ENCODE data around the gene UBE4A. TPM values are rescaled to one million over a fixed set of nuclear protein-coding genes. Genes with fewer than 3 reads are reported as not detected.
A peak's percentile ranks its signal among the peaks of the same experiment; 100 is the strongest.

UBE4A gene
- total and polyA plus RNA-seq, 9 of the 15 experiments (the other 6 are each of a cell fraction or from before 2014, with no cell fraction given) = 13.5 to 45.2 (median 26.8) TPM

GRCh38 chr11:118353084-118353710 is 6.2 kb upstream of the UBE4A start:
- H4K20me1 ChIP-seq (replicated peaks; ENCODE audit: control insufficient read depth, insufficient read depth, low read length) = no peaks in the 10 kb centered on the region
- no peak for FAIRE-seq
- intact Hi-C loops (cut with micrococcal nuclease) (loop anchor here (1.0 to 2.0 kb wide), 3 partner anchors 58 to 208 kb away; no protein-coding TSS in a partner anchor), in situ Hi-C loops (cut with MboI) (no loop called here)
- no peak overlapping the region for H3K27ac ChIP-seq (ENCODE audit: extremely low read depth, low read depth, low read length)
- H3K4me2 ChIP-seq (ENCODE audit: insufficient read depth, low read length) = no peak overlapping the region
- no peaks in the 10 kb centered on the region for H3K79me2 ChIP-seq (ENCODE audit: control insufficient read depth, insufficient read depth, low read length)
- no peak for ATAC-seq
- H3K9me3 ChIP-seq (replicated peaks; ENCODE audit: control insufficient read depth, insufficient read depth, low read depth, low read length) = no peaks in the 10 kb centered on the region
- peak in 2 of 4 experiments; percentile 16 to 37 for DNase-seq (ENCODE audit: extremely low read depth in 1 of 4, low spot score in 3 of 4)
- H3K27me3 ChIP-seq (ENCODE audit: control insufficient read depth in 2 of 2, insufficient read depth in 2 of 2, low read length in 2 of 2) = peaks cover 0 to 4% of the 10 kb centered on the region in 2 experiments; a peak in 1 of 5 replicates
- H3K36me3 ChIP-seq (ENCODE audit: control insufficient read depth, insufficient read depth, low read length) = no peaks in the 10 kb centered on the region
- 0% methylated on average over 5 of the region's 6 CpGs for WGBS (ENCODE audit: insufficient coverage, low coverage, missing lambda C conversion rate)
- CTCF ChIA-PET (ENCODE audit: low intra/inter-chr PET ratio) = interaction anchor here (1.4 to 2.3 kb wide), 2 partner anchors 58 to 155 kb away, joined by 5 to 17 read pairs; no protein-coding TSS in a partner anchor
- POLR2A ChIA-PET = no interaction called here
- BruUV-seq (replicated peaks) = no TSS peak
- peaks cover 0 to 6% of the 10 kb centered on the region in 2 experiments; a peak in 1 of 5 replicates for H3K4me1 ChIP-seq (replicated peaks in 1 of 2; ENCODE audit: control insufficient read depth in 2 of 2, insufficient read depth in 2 of 2, low read length in 2 of 2)
- H3K4me3 ChIP-seq = no peak overlapping the region
- H2AFZ ChIP-seq (ENCODE audit: low read depth, low read length) = no peak overlapping the region
- no peak overlapping the region for H3K9ac ChIP-seq (ENCODE audit: insufficient read depth in 1 of 2, low read depth in 2 of 2, low read length in 2 of 2)
- no peaks in the 10 kb centered on the region for H3K9me1 ChIP-seq (ENCODE audit: control insufficient read depth, insufficient read depth, low read length)
- no peak for TF ChIP-seq ZNF75A (CRISPR knock-in tag; IDR thresholded peaks at IDR 0.05)
- TF ChIP-seq ZNF12 (CRISPR knock-in tag; IDR thresholded peaks at IDR 0.05) = no peak
- peak; percentile 75 to 76 for TF ChIP-seq RAD21 (CRISPR knock-in tag; conservative IDR thresholded peaks at IDR 0.05 in 1 of 2, IDR thresholded peaks at IDR 0.05 in 1 of 2)
- 0 out of 2 replicates have a peak, but pooled peaks have one; percentile 22 for TF ChIP-seq SMC3 (conservative IDR thresholded peaks at IDR 0.05; ENCODE audit: insufficient read depth, low read depth, low read length)
- peak; percentile 40 to 75 (median 46); a peak in 4 of 6 replicates for TF ChIP-seq CTCF (IDR thresholded peaks at IDR 0.05 in 2 of 3, conservative IDR thresholded peaks at IDR 0.05 in 1 of 3; ENCODE audit: insufficient read depth in 2 of 3, low read depth in 1 of 3, low read length in 3 of 3)
- TF ChIP-seq ARID3A (IDR thresholded peaks at IDR 0.05; ENCODE audit: borderline replicate concordance, low read depth, low read length) = peak; percentile 84; the same call in 1 of the 2 replicates
- TF ChIP-seq KDM4B (IDR thresholded peaks at IDR 0.05; ENCODE audit: borderline replicate concordance in 2 of 2, low read depth in 1 of 2) = no peak
- TF ChIP-seq ZNF77 (CRISPR knock-in tag; IDR thresholded peaks at IDR 0.05) = no peak
- TF ChIP-seq CEBPZ (IDR thresholded peaks at IDR 0.05; ENCODE audit: borderline replicate concordance, low read depth, low read length) = no peak
- no peak for TF ChIP-seq ILK (tag; IDR thresholded peaks at IDR 0.05; ENCODE audit: borderline replicate concordance, low read depth)
- TF ChIP-seq NFATC3 (IDR thresholded peaks at IDR 0.05) = no peak

All from K562 (cell line).